IMR-90 (cell line): Measurements from ENCODE around the gene PCDHA1. TPM values are rescaled to one million over a fixed set of nuclear protein-coding genes. Genes with fewer than 3 reads are reported as not detected.

Experiments
- ATAC-seq: fragments of 200-7000 bp; cut with Tn5 transposase; 2 replicates; pipeline ENCODE4 v1.9.1; 2020; ENCODE audit warnings: low read depth, mild to moderate bottlenecking, moderate library complexity
- BruUV-seq: library from RNA; stranded (reverse); fragments of 400-500 nt; replicated peaks from 2 replicates; lab custom pipeline; 2021; lab: Mats Ljungman, UMichigan
- CTCF ChIA-PET: fragments of 300-600 bp; formaldehyde crosslinking; extraction: SDS; loops from one replicate; lab custom pipeline; 2021; ENCODE audit warnings: antibody characterized with exemption; lab: Yijun Ruan, JAX
- POLR2A ChIA-PET: fragments of 300-600 bp; sonication (Branson Sonifier 250); formaldehyde crosslinking; loops from one replicate; lab custom pipeline; 2022; ENCODE audit warnings: antibody characterized with exemption; ENCODE audit not compliant: unreplicated experiment; lab: Charles Lee
- DNase-seq: peaks from one replicate; pipeline ENCODE4 v3.0.0; 2013
- H2AFZ ChIP-seq: replicated peaks from 2 replicates; pipeline ENCODE3; 2013; ENCODE audit warnings: low read length, mild to moderate bottlenecking; ENCODE audit not compliant: poor library complexity
- H2AK5ac ChIP-seq: 2 replicates; pipeline ENCODE4 v1.6.1; 2013; ENCODE audit warnings: low read depth, low read length, inconsistent platforms
- H2AK9ac ChIP-seq: replicated peaks from 2 replicates; pipeline ENCODE3; 2013; ENCODE audit warnings: mild to moderate bottlenecking, low read depth, low read length, moderate library complexity; ENCODE audit not compliant: poor library complexity
- H2BK120ac ChIP-seq: 2 replicates; pipeline ENCODE4 v1.6.1; 2013; ENCODE audit warnings: low read depth, low read length, inconsistent platforms
- H2BK15ac ChIP-seq: 3 replicates; pipeline ENCODE4 v1.6.1; 2013; ENCODE audit warnings: low read depth, low read length, inconsistent platforms
- H2BK20ac ChIP-seq: 2 replicates; pipeline ENCODE4 v1.6.1; 2013; ENCODE audit warnings: low read depth, mild to moderate bottlenecking, inconsistent platforms, low read length, moderate library complexity
- H2BK5ac ChIP-seq: 2 replicates; pipeline ENCODE4 v1.6.1; 2013; ENCODE audit warnings: mild to moderate bottlenecking, low read depth, low read length, inconsistent platforms; ENCODE audit not compliant: poor library complexity, severe bottlenecking
- H3K14ac ChIP-seq: replicated peaks from 2 replicates; pipeline ENCODE4 v1.6.1; 2013; ENCODE audit warnings: low read depth, low read length, inconsistent platforms
- H3K18ac ChIP-seq: 2 replicates; pipeline ENCODE4 v1.6.1; 2013; ENCODE audit warnings: low read depth, low read length, control low read depth
- H3K23ac ChIP-seq: 2 replicates; pipeline ENCODE4 v1.6.1; 2013; ENCODE audit warnings: low read depth, low read length, inconsistent platforms
- H3K27ac ChIP-seq: 2 replicates; pipeline ENCODE4 v1.5.1; 2013; ENCODE audit warnings: mild to moderate bottlenecking, control low read depth, low read length; ENCODE audit not compliant: insufficient read depth
- H3K27me3 ChIP-seq: 2 replicates; pipeline ENCODE4 v1.6.1; 2013; ENCODE audit warnings: low read length; ENCODE audit not compliant: control insufficient read depth, insufficient read depth
- H3K36me3 ChIP-seq: 2 replicates; pipeline ENCODE4 v1.6.1; 2013; ENCODE audit warnings: low read length, mixed read lengths; ENCODE audit not compliant: control insufficient read depth, insufficient read depth
- H3K4ac ChIP-seq: 2 replicates; pipeline ENCODE4 v1.6.1; 2013; ENCODE audit warnings: low read depth, low read length, inconsistent platforms
- H3K4me1 ChIP-seq: 2 replicates; pipeline ENCODE4 v1.6.1; 2013; ENCODE audit warnings: low read length, mixed read lengths; ENCODE audit not compliant: control insufficient read depth, insufficient read depth
- H3K4me2 ChIP-seq: 2 replicates; pipeline ENCODE4 v1.6.1; 2013; ENCODE audit warnings: low read depth, mild to moderate bottlenecking, control low read depth, low read length, moderate library complexity
- H3K4me3 ChIP-seq: 2 replicates; pipeline ENCODE4 v1.5.1; 2013; ENCODE audit warnings: low read depth, mild to moderate bottlenecking, control low read depth, low read length, moderate library complexity; ENCODE audit not compliant: insufficient read depth
- H3K56ac ChIP-seq: 2 replicates; pipeline ENCODE4 v1.6.1; 2013; ENCODE audit warnings: low read length, inconsistent platforms; ENCODE audit not compliant: insufficient read depth; ENCODE audit errors: extremely low read depth
- H3K79me1 ChIP-seq, 2 experiments: 2 replicates each; pipeline ENCODE4 v1.6.1; 2013; ENCODE audit warnings: low read length in 2 of 2, inconsistent platforms in 1 of 2, low read depth in 1 of 2
- H3K9ac ChIP-seq: 2 replicates; pipeline ENCODE4 v1.6.1; 2013; ENCODE audit warnings: low read depth, low read length, control low read depth
- H3K9me1 ChIP-seq: 2 replicates; pipeline ENCODE4 v1.6.1; 2013; ENCODE audit warnings: low read length, inconsistent platforms; ENCODE audit not compliant: insufficient read depth
- H3K9me3 ChIP-seq: 2 replicates; pipeline ENCODE4 v1.6.1; 2013; ENCODE audit warnings: low read length; ENCODE audit not compliant: control insufficient read depth, insufficient read depth
- H4K20me1 ChIP-seq: 2 replicates; pipeline ENCODE4 v1.6.1; 2013; ENCODE audit warnings: low read length, inconsistent platforms; ENCODE audit not compliant: insufficient read depth
- H4K5ac ChIP-seq: 2 replicates; pipeline ENCODE4 v1.6.1; 2013; ENCODE audit warnings: mild to moderate bottlenecking, low read depth, low read length, control low read depth
- H4K8ac ChIP-seq, 2 experiments: 2 replicates each; pipeline ENCODE4 v1.6.1; 2013; ENCODE audit warnings: low read depth in 2 of 2, low read length in 2 of 2, control low read depth in 1 of 2, inconsistent platforms in 1 of 2
- H4K91ac ChIP-seq: 2 replicates; pipeline ENCODE4 v1.6.1; 2013; ENCODE audit warnings: low read depth, low read length, inconsistent platforms; ENCODE audit not compliant: insufficient read depth
- BHLHE40 ChIP-seq: fragments of 150-350 bp; IDR thresholded peaks from 2 replicates; pipeline ENCODE4 v1.6.1; 2016; ENCODE audit warnings: mild to moderate bottlenecking, low read depth, low read length
- CEBPB ChIP-seq: IDR thresholded peaks from 2 replicates; pipeline ENCODE4 v1.6.1; 2012; ENCODE audit warnings: low read depth, low read length, improper control_type of control experiment
- CTCF ChIP-seq: conservative IDR thresholded peaks from 2 replicates; pipeline ENCODE4 v1.5.1; 2012; ENCODE audit warnings: mild to moderate bottlenecking, low read depth, low read length, improper control_type of control experiment
- MAFK ChIP-seq: IDR thresholded peaks from 2 replicates; pipeline ENCODE4 v1.6.1; 2012; ENCODE audit warnings: low read depth, low read length, improper control_type of control experiment
- NFE2L2 ChIP-seq: fragments of 150-350 bp; IDR thresholded peaks from 2 replicates; pipeline ENCODE4 v1.6.1; 2016; ENCODE audit warnings: low read depth, mild to moderate bottlenecking, low read length
- POLR2A ChIP-seq: IDR thresholded peaks from 2 replicates; pipeline ENCODE4 v1.6.1; 2012; ENCODE audit warnings: mild to moderate bottlenecking, low read depth, low read length
- RCOR1 ChIP-seq: IDR thresholded peaks from 2 replicates; pipeline ENCODE4 v1.6.1; 2012; ENCODE audit warnings: mild to moderate bottlenecking, low read length, improper control_type of control experiment; ENCODE audit not compliant: insufficient replicate concordance
- RFX5 ChIP-seq: IDR thresholded peaks from 2 replicates; pipeline ENCODE4 v1.8.0; 2012; ENCODE audit warnings: low read depth, mild to moderate bottlenecking, low read length, moderate library complexity
- SMC3 ChIP-seq: fragments of 150-350 bp; IDR thresholded peaks from 2 replicates; pipeline ENCODE4 v1.6.1; 2016; ENCODE audit warnings: low read depth, mild to moderate bottlenecking, antibody characterized with exemption, low read length, moderate library complexity
- USF2 ChIP-seq: fragments of 150-350 bp; IDR thresholded peaks from 2 replicates; pipeline ENCODE4 v1.6.1; 2017; ENCODE audit warnings: mild to moderate bottlenecking, antibody characterized with exemption, low read length, low read depth
- WGBS, 2 experiments: methylation state at CpG; one replicate each; pipeline versions ENCODE4 v1.1.5 to v1.1.7; 2013; ENCODE audit warnings: missing lambda C conversion rate in 2 of 2; ENCODE audit not compliant: insufficient read length in 1 of 2; ENCODE audit errors: extremely low coverage in 2 of 2; 5-methylcytosine and 5-hydroxymethylcytosine counted together
- dilution Hi-C: fragments of 300-500 bp; cut with HindIII; formaldehyde crosslinking; loops from one replicate; pipeline ENCODE4 v1.14.3; 2018; ENCODE audit warnings: low sequenced_read_pairs; ENCODE audit not compliant: unreplicated experiment
- in situ Hi-C: fragments of 300-500 bp; cut with MboI; formaldehyde crosslinking; loops from 3 replicates; pipeline ENCODE4 v1.14.3; 2019; ENCODE audit warnings: low sequenced_read_pairs, inconsistent platforms, mixed read lengths
- intact Hi-C: fragments of 100-400 bp; cut with micrococcal nuclease; formaldehyde crosslinking; loops from 2 replicates; pipeline ENCODE4 v1.10.0; 2022
- polyA plus RNA-seq, 3 experiments: library from polyadenylated mRNA; depleted of rRNA; stranded (reverse); fragments of >200 nt; gene quantifications; 2 replicates each; pipeline ENCODE4 v1.2.3, GENCODE V29; 2012; ENCODE audit warnings: low replicate concordance in 1 of 3
- total RNA-seq: library from RNA; depleted of rRNA; stranded (reverse); fragments of >200 nt; gene quantifications from 2 replicates; pipeline ENCODE4 v1.2.3, GENCODE V29; 2012

PCDHA1 gene
- total and polyA plus RNA-seq, 2 of the 4 experiments (the other 2 are of a cell fraction), result under 0.01 to 0.05 TPM

GRCh38 chr5:140988608-140989007, 202.7 kb downstream of the PCDHA1 start:
- Histone ChIP-seq H3K9ac (no peak overlapping the region), H3K27me3 (no peaks in the 10 kb centered on the region), H3K56ac (no peak overlapping the region), H3K4ac (no peak overlapping the region), H3K23ac (no peak overlapping the region), H3K36me3 (no peaks in the 10 kb centered on the region), H3K79me1 (no peaks in the 10 kb centered on the region), H2BK20ac (no peak overlapping the region), H4K8ac (no peak overlapping the region), H2AFZ (no peak overlapping the region), H3K27ac (no peak overlapping the region), H4K20me1 (no peaks in the 10 kb centered on the region), H2AK5ac (no peak overlapping the region), H4K91ac (no peak overlapping the region), H3K4me3 (no peak overlapping the region), H3K9me3 (peaks cover 19% of the 10 kb centered on the region), H2BK120ac (no peak overlapping the region), H3K9me1 (no peaks in the 10 kb centered on the region), H2BK15ac (no peak overlapping the region), H3K18ac (no peak overlapping the region), H3K4me2 (no peak overlapping the region), H4K5ac (no peak overlapping the region), H3K4me1 (no peaks in the 10 kb centered on the region), H3K14ac (no peak overlapping the region), H2BK5ac (no peak overlapping the region), H2AK9ac (no peak overlapping the region)
- BruUV-seq, result no TSS peak
- no CpG with 5 or more reads among the region's 5 CpGs for WGBS, 2 experiments
- POLR2A ChIA-PET, result no interaction called here
- in situ Hi-C loops, result no loop called here
- CTCF ChIA-PET, result no interaction called here
- intact Hi-C loops, result no loop called here
- ATAC-seq (no peak), DNase-seq (no peak)
- TF ChIP-seq RCOR1 (no peak), RFX5 (no peak), MAFK (no peak), SMC3 (no peak), NFE2L2 (no peak), USF2 (no peak), CEBPB (no peak), POLR2A (no peak), BHLHE40 (no peak), CTCF (no peak)
- dilution Hi-C loops, result no loop called here
